WTC11 (cell line): ENCODE results near the gene DAZAP2.
"Not testable (repeated sequence)": the region's sequence is repeated elsewhere in the genome, so short reads cannot be mapped to it uniquely, and the experiment has no call there.

Source experiments
- ATF3 ChIP-seq: sonication (generic); formaldehyde crosslinking; conservative IDR thresholded peaks from 2 replicates; pipeline ENCODE4 v1.8.1; 2022; ENCODE audit warnings: mild to moderate bottlenecking, missing genetic modification reagents
- CTCF ChIP-seq: fragments of 200-600 bp; IDR thresholded peaks from 2 replicates; pipeline ENCODE4 v1.8.0; 2022; ENCODE audit warnings: antibody characterized with exemption
- JUN ChIP-seq: sonication (generic); formaldehyde crosslinking; IDR thresholded peaks from 2 replicates; pipeline ENCODE4 v1.8.0; 2023; ENCODE audit warnings: mild to moderate bottlenecking, missing genetic modification reagents
- NFATC4 ChIP-seq: fragments of 250-450 bp; sonication (Bioruptor Pico); IDR thresholded peaks from 2 replicates; pipeline ENCODE4 v1.9.0; 2021; ENCODE audit warnings: mild to moderate bottlenecking
- NR3C1 ChIP-seq: sonication (generic); formaldehyde crosslinking; conservative IDR thresholded peaks from 2 replicates; pipeline ENCODE4 v1.8.1; 2023; ENCODE audit warnings: low read depth, mild to moderate bottlenecking, missing genetic modification reagents
- SMAD3 ChIP-seq: sonication (generic); formaldehyde crosslinking; IDR thresholded peaks from 2 replicates; pipeline ENCODE4 v1.8.0; 2022; ENCODE audit warnings: missing genetic modification reagents, mild to moderate bottlenecking, borderline replicate concordance
- TCF7 ChIP-seq: sonication (generic); formaldehyde crosslinking; IDR thresholded peaks from 2 replicates; pipeline ENCODE4 v1.8.0; 2022; ENCODE audit warnings: mild to moderate bottlenecking, low read depth, missing genetic modification reagents, moderate library complexity
- TEAD4 ChIP-seq: sonication (generic); formaldehyde crosslinking; IDR thresholded peaks from 2 replicates; pipeline ENCODE4 v1.8.0; 2022; ENCODE audit warnings: mild to moderate bottlenecking, missing genetic modification reagents

- TF ChIP-seq CTCF; JUN; TEAD4 (CRISPR knock-in tag); ATF3 (CRISPR knock-in tag); TCF7 (CRISPR knock-in tag); NFATC4 (CRISPR knock-in tag); SMAD3 (CRISPR knock-in tag); NR3C1: not testable (repeated sequence)
Measured at GRCh38 chr12:51259600-51259999, 21.0 kb downstream of the DAZAP2 start.
